HK-2 (cell line): ENCODE measurements around the gene ENO1.
"Not testable (repeated sequence)": the region's sequence is repeated elsewhere in the genome, so short reads cannot be mapped to it uniquely, and the experiment has no call there.

Source experiments
- DNase-seq: peaks from one replicate; pipeline ENCODE4 v3.0.0-alpha.2; 2018; ENCODE audit not compliant: unreplicated experiment

The ENO1 gene

DNA sequence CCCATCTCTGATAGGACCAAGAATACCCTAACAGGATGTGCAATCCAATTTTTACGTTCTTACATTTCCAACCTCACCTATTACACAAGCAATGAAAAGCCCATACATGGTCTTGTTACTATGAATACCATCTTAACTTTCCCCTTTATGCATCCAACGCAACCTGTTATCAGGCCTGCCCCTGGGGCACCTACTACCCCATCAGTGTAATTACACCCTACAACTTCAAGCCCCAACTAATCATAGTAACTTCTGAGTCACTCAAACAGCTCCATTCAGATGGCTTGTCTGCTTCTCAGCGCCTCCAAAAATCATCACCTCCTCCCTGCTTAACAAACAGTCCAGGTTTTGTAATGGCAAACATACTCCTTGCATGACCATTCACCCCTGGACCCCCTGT, 18.3 kb upstream of the ENO1 start:
- DNase-seq: not testable (repeated sequence)

DNA sequence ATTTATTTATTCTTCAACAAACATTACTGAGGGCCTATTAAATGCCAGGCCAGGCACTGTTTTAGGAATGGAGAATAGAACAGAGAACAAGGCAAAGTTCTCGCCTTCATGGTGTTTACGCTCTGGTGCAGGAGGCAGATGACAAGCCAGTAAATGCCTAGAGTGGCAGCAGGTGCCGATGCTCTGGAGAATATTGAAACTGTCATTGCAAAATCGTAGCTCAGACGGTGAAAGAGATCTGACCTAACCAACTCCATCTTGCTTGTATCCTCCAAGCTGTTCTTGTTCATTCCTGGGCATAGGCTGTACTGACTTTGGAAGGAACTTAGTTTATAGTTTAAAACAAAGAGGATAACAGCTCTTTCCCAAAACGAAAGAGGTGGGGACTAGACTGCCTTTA, 13.5 kb upstream of the ENO1 start:
- DNase-seq: no peak

DNA sequence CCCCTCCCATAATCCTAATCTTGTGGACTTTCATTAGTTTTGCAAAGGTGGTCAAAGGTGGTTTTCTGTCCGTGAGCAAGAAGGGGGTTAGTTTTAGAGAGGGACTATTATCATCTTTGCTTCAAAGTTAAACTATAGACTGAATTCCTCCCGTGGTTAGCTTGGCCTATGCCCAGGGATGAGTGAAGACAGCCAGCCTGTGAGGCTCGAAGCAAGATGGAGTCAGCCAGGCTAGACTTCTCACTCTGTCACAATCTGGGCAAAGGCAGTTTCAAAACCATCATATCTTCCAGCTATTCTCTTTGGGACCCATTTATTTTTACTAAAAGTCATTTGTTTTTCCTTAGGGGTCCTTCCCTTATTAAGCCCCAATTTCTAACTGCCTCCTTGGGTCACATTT, 12.9 kb upstream of the ENO1 start:
- no peak for DNase-seq

DNA sequence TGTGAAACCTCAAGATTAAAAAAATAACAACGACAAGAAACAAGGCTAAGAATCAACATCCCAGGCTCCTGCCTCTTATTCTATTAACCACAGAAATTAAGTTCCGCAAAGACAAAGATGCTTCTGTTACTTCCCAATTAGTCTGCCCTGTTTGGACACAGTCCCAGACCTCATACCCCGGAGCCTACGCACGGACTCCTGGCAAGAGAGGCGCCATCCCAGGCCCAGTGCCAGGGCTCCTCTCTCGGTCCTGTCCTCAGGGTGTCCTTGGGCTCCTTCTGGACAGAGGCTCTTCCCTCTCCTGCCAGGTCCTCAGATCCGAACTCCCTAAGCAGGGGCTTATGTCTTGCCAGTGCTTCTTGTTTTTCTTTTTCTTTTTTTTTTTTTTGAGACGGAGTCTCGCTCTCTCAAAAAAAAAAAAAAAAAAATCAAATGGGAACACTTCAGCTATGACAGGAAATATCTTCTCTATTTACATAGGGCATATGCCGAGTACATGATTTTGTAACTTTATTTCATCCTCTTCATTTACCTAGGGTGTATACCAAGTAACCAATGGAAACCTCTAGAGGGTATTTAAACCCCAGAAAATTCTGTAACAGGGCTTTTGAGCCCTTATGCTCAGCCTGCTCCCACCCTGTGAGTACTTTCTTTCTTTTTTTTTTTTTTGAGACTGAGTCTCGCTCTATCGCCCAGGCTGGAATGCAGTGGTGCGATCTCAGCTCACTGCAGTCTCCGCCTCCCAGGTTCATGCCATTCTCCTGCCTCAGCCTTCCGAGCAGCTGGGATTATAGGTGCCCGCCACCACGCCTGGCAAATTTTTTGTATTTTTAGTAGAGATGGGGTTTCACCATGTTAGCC, 11.7 kb upstream of the ENO1 start:
- peak; percentile 57 for DNase-seq

DNA sequence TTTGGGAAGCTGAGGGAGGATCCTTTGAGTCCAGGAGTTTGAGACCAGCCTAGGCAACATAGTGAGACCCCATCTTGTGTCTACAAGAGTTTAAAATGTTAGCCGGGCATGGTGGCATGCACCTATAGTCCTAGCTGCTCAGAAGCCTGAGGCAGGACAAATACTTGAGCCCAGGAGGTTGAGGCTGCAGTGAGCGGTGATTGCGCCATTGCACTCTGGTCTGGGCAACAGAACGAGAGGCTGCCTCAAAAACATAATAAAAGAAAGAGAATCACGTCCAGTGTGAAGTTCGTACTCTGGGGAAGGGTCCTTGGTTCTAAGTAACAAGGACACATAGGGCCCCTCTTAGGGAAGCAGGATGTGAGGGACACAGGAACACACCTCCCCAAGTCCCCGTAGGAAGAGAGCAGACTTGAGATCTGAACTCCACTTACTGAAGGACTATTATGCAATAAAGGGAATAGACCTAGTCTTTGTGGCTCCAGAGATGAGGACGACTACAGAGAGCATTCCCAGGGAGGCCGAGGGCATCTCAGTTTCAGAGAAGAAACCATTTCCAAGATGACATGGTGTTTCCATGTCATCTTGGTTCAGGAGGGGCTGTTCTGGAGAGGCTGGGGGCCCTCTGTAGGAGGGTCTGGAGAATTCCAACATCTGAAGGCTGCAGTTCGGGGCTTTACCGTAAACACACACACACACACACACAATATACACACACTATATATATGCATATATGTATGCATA, 10.8 kb upstream of the ENO1 start:
- DNase-seq: no peak

DNA sequence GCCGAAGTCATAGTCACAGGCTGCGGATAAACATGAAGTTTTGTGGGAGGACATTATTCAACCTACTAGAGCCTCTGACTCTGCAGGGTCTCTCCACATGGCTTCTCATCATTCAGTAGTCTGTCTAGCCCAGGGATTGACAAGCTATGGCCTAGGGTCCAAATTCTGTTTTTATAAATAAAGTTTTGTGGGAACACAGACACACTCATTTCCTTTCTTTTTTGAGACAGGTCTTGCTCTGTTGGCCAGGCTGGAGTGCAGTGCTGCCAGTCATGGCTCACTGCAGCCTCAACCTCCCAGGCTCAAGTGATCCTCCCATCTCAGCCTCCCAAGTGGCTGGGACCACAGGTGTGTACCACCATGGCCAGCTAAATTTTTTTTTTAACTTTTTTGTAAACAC, 8.1 kb upstream of the ENO1 start:
- DNase-seq: no peak

DNA sequence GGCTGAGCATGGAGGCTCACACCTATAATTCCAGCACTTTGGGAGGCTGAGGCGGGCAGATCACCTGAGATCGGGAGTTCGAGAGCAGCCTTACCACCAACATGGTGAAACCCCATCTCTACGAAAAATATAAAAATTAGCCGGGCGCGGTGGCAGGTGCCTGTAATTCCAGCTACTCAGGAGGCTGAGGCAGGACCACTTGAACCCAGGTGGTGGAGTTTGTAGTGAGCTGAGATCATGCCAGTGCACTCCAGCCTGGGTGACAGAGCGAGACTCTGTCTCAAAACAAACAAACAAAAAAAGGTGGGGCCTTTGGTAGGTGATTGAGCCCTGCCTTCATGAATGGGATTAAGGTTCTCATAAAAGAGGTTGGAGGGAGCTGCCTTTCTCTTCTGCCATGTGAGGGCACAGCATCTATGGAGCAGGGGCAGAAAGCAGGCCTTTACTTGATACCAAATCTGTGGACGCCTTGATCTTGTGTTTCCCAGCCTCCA, 7.6 kb upstream of the ENO1 start:
- not testable (repeated sequence) for DNase-seq

DNA sequence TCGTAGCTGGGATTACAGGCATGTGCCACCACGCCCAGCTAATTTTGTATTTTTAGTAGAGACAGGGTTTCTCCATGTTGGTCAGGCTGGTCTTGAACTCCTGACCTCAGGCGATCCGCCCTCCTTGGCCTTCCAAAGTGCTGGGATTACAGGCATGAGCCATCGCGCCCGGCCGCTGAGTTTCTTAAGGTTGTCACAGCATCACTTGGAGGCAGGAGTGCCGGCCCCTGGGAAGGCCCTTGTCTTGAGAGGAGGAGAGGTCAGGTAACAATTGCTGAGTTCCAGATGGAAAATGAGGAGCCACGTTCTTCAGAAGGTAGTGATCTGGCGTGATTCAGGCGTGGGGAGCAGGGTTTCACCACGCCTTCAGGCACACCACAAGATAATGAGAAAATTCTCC, 5.6 kb upstream of the ENO1 start:
- not testable (repeated sequence) for DNase-seq

DNA sequence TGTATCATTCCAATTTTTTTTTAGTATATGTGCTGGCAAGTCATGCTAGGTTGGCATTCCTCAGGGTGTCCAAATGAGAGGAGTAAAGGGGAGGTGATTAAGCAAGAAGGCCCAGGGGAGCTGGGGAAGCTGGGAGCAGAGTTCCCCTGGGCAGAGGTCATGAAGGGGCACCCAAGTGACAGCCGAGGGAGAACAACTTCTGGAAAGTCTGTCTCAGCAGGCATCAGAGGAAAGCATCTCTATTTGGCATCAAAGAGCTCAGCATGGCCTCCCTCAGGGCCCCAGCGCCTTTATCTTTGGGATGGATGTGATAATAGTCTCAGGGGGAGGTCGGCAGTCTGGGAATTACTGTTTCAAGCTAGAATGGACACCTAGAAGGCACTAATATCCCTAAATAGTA, 5.0 kb upstream of the ENO1 start:
- no peak for DNase-seq

DNA sequence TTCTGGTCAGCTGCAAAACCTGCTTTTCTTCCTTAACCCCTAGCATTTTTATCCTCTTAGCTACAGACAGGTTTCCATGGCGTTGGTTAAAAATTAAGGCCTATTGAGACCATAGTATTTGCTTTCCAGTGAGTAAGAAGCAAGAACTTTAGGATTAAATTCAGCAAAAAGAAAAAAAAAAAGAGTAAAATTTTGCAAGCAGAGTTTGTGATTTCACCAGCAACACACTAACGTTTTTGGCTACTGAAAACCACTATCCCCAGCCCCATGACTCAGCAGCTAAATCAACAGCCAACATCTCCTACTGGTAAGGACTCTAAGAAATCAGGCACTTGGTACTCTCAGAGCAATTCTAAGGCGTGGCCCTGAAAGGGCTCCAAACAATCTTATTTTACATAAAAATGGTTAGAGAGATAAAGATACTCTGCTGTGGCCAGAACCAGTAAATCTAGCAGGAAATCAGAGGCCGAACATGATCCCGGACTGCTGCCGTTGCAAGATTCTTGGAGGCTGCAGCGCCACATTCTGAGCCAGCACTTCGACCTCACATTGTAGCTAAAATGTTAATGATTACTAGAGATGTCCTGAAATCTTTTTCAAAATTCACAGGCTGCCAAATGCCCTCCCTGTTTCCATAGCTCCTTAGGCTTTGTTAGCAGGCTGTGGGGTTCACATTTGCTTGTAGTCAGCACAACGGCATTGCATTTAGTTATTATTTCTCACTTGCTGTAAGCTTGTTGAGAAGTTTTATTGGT, 1.6 kb upstream of the ENO1 start:
- DNase-seq: peak; percentile 70

DNA sequence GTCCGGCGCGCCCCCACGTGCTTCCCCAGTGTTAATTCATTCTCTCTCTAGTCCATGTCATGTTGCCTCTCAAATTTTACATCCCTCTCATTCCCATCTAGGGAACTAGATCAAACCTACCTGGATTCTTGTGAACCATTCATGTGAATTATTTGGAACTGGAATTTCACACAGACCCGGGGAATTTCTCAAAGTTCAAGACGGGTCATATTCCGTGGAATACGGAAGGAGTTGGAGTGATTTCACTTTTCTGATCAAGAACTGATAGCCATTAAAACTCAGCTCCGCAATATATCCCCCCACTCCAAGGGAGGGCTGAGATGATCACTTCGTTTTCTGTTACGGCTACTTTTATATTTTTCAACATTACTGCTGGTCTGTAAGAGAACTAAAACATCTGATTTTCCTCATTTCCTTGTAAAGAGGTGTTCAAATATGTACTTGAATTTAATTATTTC, 1.0 kb upstream of the ENO1 start:
- DNase-seq: no peak

DNA sequence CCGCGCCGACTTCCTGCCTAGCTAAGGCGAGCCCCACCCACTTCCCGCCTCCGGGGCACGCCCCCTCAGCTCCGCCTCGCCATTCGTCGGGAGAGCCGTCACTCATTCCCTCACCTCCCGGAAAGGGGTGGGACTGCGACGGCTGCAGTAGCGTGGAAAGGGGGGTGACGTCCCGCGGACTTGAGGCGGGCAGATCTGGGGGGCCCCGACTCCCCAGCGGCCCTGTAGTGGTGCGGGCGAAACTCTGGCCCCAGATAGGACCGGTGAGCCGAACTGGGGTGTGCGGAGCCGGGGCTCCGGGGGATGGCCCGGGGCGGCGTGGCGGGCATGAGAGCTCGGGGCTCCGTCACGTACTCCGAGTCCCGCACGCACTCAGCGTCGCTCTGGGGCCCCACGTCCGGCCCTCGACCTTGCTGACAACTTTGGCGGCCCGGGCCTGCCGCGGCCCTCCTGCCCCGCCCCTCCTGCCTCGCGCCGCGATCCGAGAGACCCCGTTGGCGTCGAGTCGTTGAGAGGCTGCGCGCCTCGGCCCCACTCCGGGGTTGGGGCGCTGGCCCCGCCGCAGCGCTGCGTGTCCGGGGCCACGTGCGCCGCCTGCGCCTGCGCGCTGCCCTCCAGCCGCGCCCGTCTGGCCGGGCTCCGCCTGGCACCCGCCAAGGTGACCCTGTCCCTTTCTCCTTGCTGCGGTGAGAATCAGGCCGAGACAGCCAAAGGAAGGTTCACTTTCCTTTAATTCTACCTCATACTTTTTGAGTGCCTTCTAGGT, 395 bp upstream of the ENO1 start:
- DNase-seq: peak; percentile 99

DNA sequence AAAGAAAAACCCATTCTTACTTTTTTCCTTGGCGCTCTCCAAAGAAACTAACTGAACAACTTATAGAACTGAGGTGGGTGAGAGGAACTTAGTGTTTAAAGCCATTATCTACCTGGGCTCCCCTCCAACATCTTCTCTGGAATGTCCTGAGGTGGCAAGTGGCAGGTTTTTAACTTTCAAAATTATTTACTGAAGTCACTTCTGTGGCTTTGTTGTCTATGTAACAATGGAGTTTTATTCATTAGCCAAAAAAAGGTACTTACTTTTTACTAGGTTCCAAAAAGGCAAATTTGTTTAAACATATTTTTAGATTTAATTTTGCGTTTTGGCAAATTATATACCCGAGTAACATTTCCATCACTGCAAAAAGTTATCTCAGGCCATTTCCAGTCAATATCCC, 2.4 kb downstream of the ENO1 start:
- DNase-seq: no peak

DNA sequence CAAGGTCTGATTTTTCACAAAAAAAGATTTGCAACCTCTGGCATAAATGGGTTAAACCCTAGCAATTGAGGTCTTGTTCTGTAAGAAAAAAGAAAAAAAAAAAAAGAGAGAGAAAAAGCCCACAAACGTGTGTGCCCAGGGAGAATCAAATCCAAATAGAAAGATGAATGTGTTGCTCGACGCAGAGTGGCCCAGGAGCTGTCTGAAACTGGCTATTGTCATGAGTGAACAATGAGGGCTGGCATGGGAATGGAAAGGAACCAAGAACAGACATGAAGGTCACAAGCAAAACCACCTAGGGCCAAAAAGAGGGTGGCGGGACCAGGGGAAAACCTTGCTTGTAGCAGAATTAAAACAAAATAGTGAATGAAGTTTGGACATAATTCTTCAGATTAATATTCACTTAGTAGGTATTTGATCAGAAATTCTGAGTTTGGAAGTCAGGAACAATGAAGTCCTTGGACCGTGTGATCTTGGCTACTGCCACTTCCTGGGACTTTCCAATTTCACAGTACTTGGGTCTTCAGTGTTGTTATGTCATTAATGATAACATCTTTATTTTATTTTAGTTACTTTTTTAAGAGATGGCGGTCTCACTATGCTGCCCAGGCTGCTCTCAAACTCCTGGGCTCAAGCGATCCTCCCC, 3.1 kb downstream of the ENO1 start:
- peak; percentile 24 for DNase-seq

DNA sequence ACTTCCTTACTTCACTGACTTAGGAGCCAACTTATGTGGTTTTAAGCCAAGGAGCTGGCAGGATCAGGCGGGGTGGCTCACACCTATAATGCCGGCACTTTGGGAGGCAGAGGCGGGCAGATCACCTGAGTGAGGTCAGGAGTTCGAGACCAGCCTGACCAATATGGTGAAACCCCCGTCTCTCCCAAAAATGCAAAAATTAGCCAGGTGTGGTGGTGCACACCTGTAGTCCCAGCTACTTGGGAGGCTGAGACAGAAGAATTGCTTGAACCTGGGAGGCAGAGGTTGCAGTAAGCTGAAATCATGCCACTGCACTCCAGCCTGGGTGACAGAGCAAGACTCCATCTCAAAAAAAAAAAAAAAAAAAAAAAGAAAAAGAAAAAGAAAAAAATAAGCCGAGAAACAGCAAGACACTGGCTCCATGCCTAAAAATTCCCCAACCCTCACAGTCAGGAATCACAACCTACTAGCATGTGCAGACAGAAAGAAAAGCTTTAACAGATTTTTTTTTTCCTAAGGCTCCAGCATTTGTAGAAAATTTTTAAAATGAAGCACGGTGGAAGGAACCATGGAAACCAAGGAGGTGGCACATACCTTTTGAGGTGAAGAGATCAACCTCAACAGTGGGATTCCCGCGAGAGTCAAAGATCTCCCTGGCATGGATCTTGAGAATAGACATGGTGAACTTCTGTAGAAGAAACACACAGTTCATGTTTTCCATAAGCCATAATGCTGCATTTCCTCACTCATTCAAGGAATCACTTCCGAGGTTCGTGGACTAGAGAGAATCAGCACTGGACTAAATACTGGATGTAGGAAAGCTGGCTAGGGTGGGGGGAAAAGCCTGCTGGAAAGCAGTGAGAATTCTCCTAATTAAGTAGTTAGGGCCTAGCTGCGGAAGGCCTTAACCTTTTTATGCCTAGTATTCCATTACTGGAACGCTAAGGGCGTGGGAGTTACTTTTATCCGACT, 4.0 kb downstream of the ENO1 start:
- DNase-seq: peak; percentile 51

DNA sequence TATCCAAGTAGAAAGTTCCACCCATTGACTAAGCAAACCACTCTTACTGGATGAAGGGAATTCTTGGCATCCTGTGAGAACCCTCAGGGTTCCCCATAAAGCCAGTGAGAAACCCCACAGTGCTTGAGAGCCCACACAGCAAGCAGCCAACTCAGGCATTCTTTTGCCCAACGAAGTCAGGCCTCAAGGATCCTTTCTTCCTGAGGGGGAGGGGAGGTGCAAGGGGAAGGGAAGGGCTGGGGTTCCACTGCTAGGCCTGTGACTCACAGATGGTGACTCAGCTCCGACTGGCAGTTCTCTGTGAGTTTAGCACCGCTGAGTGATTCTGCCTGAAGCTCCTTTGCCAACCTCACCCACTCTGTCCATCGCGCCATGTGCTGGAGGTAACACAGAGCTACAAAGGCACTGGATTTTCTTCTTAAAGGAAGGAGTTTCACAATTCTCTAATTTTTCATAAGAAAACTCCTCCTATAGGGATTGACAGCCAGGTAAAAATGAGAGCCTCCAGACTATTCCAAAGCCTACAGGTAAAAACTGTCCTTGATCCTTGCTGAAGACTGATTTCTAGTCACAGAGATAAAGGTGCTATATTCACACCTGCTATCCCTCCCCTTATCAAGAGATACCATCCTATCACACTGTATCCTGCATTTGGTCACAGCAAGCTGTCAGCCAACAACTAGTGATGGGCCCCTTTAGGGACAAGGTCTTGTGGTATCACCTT, 4.8 kb downstream of the ENO1 start:
- peak; percentile 93 for DNase-seq

DNA sequence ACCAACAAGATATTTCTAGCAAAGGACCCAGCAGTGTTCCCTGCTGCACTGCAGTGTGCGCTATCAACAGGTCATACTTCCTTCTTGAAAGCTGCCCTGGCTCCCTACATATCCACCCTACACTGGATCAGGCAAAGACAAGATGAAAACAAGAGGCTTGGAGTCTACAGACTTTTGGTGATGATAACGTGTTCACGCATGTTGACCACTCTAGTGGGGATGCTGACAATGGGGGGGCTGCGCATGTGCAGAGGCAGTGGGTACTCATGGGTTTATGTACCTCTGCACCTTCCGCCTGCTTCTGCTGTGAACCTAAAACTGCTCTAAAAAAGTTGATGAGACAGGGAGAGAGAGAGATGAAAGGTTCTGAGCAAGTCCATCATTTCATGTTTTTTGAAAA, 5.5 kb downstream of the ENO1 start:
- no peak for DNase-seq

DNA sequence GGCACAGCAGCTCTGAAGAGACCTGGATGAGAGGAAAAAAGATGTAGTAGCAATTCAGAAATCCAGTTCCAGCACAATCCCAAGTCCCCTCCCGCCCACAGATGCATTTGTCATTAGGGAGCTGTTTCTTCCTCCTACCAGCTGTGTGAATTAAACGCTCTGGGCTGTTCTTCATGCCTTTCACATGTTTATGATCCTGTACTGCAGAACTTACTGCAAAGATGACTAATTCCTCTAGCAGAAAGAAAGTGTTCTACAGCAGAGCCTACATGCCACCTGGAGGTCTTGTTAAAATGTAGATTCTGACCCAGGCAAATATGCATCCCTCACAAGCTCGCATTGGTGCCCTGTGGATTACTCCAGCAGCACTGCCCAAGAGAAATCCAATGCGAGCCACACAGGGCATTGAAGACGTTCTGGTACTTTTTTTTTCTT, 6.5 kb downstream of the ENO1 start:
- peak; percentile 18 for DNase-seq

DNA sequence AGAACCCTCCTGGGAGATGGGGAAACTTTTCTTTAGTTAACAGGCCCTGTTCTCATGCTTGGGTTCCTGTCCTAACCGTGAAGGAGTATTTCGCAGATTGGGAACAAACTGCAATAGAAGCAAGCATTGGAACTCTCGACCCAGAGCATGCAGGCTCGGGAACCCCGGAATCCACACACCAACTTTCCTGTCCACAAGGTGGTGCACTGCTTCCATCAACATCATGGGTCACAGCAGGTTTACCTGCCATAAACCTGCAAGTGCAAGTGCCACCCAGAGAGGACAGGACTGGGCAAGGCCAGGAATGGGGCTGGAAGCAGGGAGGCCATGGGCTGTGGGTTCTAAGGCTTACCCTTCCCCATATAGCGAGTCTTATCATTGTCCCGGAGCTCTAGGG, 6.9 kb downstream of the ENO1 start:
- peak; percentile 38 for DNase-seq
